ENCODE results near the gene TATDN2. TPM values are rescaled to one million over a fixed set of nuclear protein-coding genes. Genes with fewer than 3 reads are reported as not detected.

Gene TATDN2
- 20.8 and 25.6 TPM in 2 replicates for total RNA-seq (ENCODE audit: low replicate concordance)

GRCh38 chr3:10248184-10248983, at the start of gene TATDN2:
Gene TATDN2, plus strand, starts transcription at chr3:10248459. Its CDS starts 742 bp downstream, at chr3:10249201.
- peak; percentile 95 for DNase-seq (ENCODE audit: low read depth)
- peak within 1 kb of the TSS; percentile 93 for H3K4me3 ChIP-seq (ENCODE audit: low read depth, low read length)
- TF ChIP-seq CTCF (IDR thresholded peaks at IDR 0.05; ENCODE audit: insufficient read depth, low read length), result no peak

GRCh38 chr3:10198761-10199649, 49.3 kb upstream of the TATDN2 start:
- no peak overlapping the region for H3K4me3 ChIP-seq (ENCODE audit: low read depth, low read length)
- TF ChIP-seq CTCF (IDR thresholded peaks at IDR 0.05; ENCODE audit: insufficient read depth, low read length), result no peak
- DNase-seq (ENCODE audit: low read depth), result peak; percentile 83

GRCh38 chr3:10204921-10205320, 43.3 kb upstream of the TATDN2 start:
- TF ChIP-seq CTCF (IDR thresholded peaks at IDR 0.05; ENCODE audit: insufficient read depth, low read length), result no peak
- H3K4me3 ChIP-seq (ENCODE audit: low read depth, low read length), result no peak overlapping the region
- DNase-seq (ENCODE audit: low read depth), result peak; percentile 46

GRCh38 chr3:10205451-10206165, 42.7 kb upstream of the TATDN2 start:
- peak; percentile 96 for DNase-seq (ENCODE audit: low read depth)
- no peak overlapping the region for H3K4me3 ChIP-seq (ENCODE audit: low read depth, low read length)
- peak; percentile 3 for TF ChIP-seq CTCF (IDR thresholded peaks at IDR 0.05; ENCODE audit: insufficient read depth, low read length)

- TF ChIP-seq CTCF (IDR thresholded peaks at IDR 0.05; ENCODE audit: insufficient read depth, low read length), result no peak
- H3K4me3 ChIP-seq (ENCODE audit: low read depth, low read length), result no peak overlapping the region
Observed at GRCh38 chr3:10206166-10206511, 42.1 kb upstream of the TATDN2 start.

GRCh38 chr3:10213156-10213792, 35.0 kb upstream of the TATDN2 start:
- no peak for DNase-seq (ENCODE audit: low read depth)
- no peak for TF ChIP-seq CTCF (IDR thresholded peaks at IDR 0.05; ENCODE audit: insufficient read depth, low read length)
- H3K4me3 ChIP-seq (ENCODE audit: low read depth, low read length), result no peak overlapping the region

More at GRCh38 chr3:10206166-10206511, 42.1 kb upstream of the TATDN2 start:
- DNase-seq (ENCODE audit: low read depth), result no peak
